Fibroblast of lung (primary cell): ENCODE results near the gene CBX1.

Experiments used
- CTCF ChIP-seq, 2 donors: IDR thresholded peaks in 1 of 2; conservative IDR thresholded peaks in 1 of 2; 1 replicate in 1 of 2; 2 replicates in 1 of 2; pipeline ENCODE4 v1.5.1; 2011 to 2012; ENCODE audit warnings: low read length in 2 of 2, control low read depth in 1 of 2, inconsistent platforms in 1 of 2, low read depth in 1 of 2, mild to moderate bottlenecking in 1 of 2
- EZH2 ChIP-seq: IDR thresholded peaks from 2 replicates; pipeline ENCODE4 v1.5.1; 2012; ENCODE audit warnings: low read length, control low read depth, mild to moderate bottlenecking; ENCODE audit errors: missing control alignments

- TF ChIP-seq CTCF (conservative IDR thresholded peaks at IDR 0.05 in 1 of 2, IDR thresholded peaks at IDR 0.05 in 1 of 2; ENCODE audit: low read depth in 1 of 2, low read length in 2 of 2) (no peak), EZH2 (no peak)
Measured at GRCh38 chr17:48070195-48070594, 31.1 kb downstream of the CBX1 start.
